Right atrium auricular region (tissue), 2 donors: ENCODE measurements around the gene TTC9C. TPM values are rescaled to one million over a fixed set of nuclear protein-coding genes. Genes with fewer than 3 reads are reported as not detected.

Source experiments
- DNase-seq: peaks from one replicate; pipeline ENCODE4 v3.0.0-alpha.2; 2019; ENCODE audit warnings: low spot score
- H3K27ac ChIP-seq, 2 donors: fragments of 200-600 bp; sonication (generic); 1 replicate in 1 of 2; 2 replicates in 1 of 2; pipeline ENCODE4 v1.5.1; 2016 to 2019
- H3K27me3 ChIP-seq, 2 donors: fragments of 200-600 bp; sonication (generic); one replicate each; pipeline versions ENCODE4 v1.5.1 to v1.6.0; 2017 to 2019
- H3K36me3 ChIP-seq: fragments of 200-600 bp; sonication (generic); one replicate; pipeline ENCODE4 v1.5.1; 2016
- H3K4me1 ChIP-seq, 2 donors: fragments of 200-600 bp; sonication (generic); one replicate each; pipeline versions ENCODE4 v1.5.1 to v1.6.0; 2017 to 2019
- H3K4me3 ChIP-seq, 2 donors: fragments of 200-600 bp; sonication (generic); 1 replicate in 1 of 2; 2 replicates in 1 of 2; pipeline ENCODE4 v1.5.1; 2017 to 2019; ENCODE audit warnings: mild to moderate bottlenecking in 1 of 2, moderate library complexity in 1 of 2
- H3K9me3 ChIP-seq, 2 donors: fragments of 200-600 bp; sonication (generic); one replicate each; pipeline ENCODE4 v1.5.1; 2019
- CTCF ChIP-seq, 2 donors: fragments of 200-600 bp; sonication (generic); IDR thresholded peaks; one replicate each; pipeline ENCODE4 v1.5.1; 2019; ENCODE audit warnings: antibody characterized with exemption in 2 of 2
- total RNA-seq, 2 donors: library from RNA; depleted of rRNA; stranded (reverse); fragments of >200 nt; gene quantifications; one replicate each; pipeline ENCODE4 v1.1.0, GENCODE V29; 2016

Gene TTC9C
- 10 to 100 TPM in 1 of 2 donors, 1 to 10 TPM in 1; 9.6 to 11.4 TPM for total RNA-seq

GRCh38 chr11:62728171-62728988 lies at the start of gene TTC9C:
Gene TTC9C (plus strand): TSS chr11:62728486. CDS start chr11:62728849, 363 bp downstream.
- Histone ChIP-seq H3K27ac (peak within 1 kb of the TSS; percentile 94 to 98), H3K27me3 (no peaks in the 10 kb centered on the region), H3K4me3 (peak within 1 kb of the TSS; percentile 76 to 82), H3K4me1 (peaks cover 0 to 54% of the 10 kb centered on the region in 2 donors), H3K9me3 (no peaks in the 10 kb centered on the region), H3K36me3 (peaks cover 18% of the 10 kb centered on the region)
- TF ChIP-seq CTCF (IDR thresholded peaks at IDR 0.05): no peak
- peak; percentile 93 for DNase-seq

GRCh38 chr11:62678770-62679696 lies 49.3 kb upstream of the TTC9C start, which contains the start of gene UBXN1:
Gene UBXN1 (minus strand): TSS chr11:62679073. CDS start chr11:62678923, 150 bp downstream.
- H3K27me3 ChIP-seq: no peaks in the 10 kb centered on the region
- peak within 1 kb of the TSS; percentile 80 to 88 for H3K27ac ChIP-seq
- no peak for TF ChIP-seq CTCF (IDR thresholded peaks at IDR 0.05)
- peaks cover 21% of the 10 kb centered on the region for H3K36me3 ChIP-seq
- peak within 1 kb of the TSS; percentile 82 to 95 for H3K4me3 ChIP-seq
- H3K9me3 ChIP-seq: no peaks in the 10 kb centered on the region
- DNase-seq: peak; percentile 96
- H3K4me1 ChIP-seq: peaks cover 0 to 23% of the 10 kb centered on the region in 2 donors

GRCh38 chr11:62680825-62681240 lies 47.5 kb upstream of the TTC9C start:
- H3K27me3 ChIP-seq: no peaks in the 10 kb centered on the region
- H3K27ac ChIP-seq: peak overlapping the region in 1 of 2 donors; percentile 27
- peaks cover 20% of the 10 kb centered on the region for H3K36me3 ChIP-seq
- DNase-seq: peak; percentile 70
- H3K9me3 ChIP-seq: no peaks in the 10 kb centered on the region
- no peak overlapping the region for H3K4me3 ChIP-seq
- TF ChIP-seq CTCF (IDR thresholded peaks at IDR 0.05): peak; percentile 36 to 70
- peaks cover 0 to 23% of the 10 kb centered on the region in 2 donors for H3K4me1 ChIP-seq

GRCh38 chr11:62682518-62682917 lies 45.8 kb upstream of the TTC9C start:
- Histone ChIP-seq H3K4me3 (no peak overlapping the region), H3K27me3 (no peaks in the 10 kb centered on the region), H3K36me3 (peaks cover 3% of the 10 kb centered on the region), H3K4me1 (peaks cover 0 to 18% of the 10 kb centered on the region in 2 donors), H3K27ac (no peak overlapping the region), H3K9me3 (no peaks in the 10 kb centered on the region)
- no peak for DNase-seq
- no peak for TF ChIP-seq CTCF (IDR thresholded peaks at IDR 0.05)

GRCh38 chr11:62687508-62688396 lies 40.5 kb upstream of the TTC9C start:
- TF ChIP-seq CTCF (IDR thresholded peaks at IDR 0.05): no peak
- peak overlapping the region; percentile 28 to 37 for H3K4me3 ChIP-seq
- peaks cover 0 to 25% of the 10 kb centered on the region in 2 donors for H3K4me1 ChIP-seq
- peak overlapping the region; percentile 7 to 55 for H3K27ac ChIP-seq
- H3K27me3 ChIP-seq: no peaks in the 10 kb centered on the region
- peaks cover 28% of the 10 kb centered on the region for H3K36me3 ChIP-seq
- no peaks in the 10 kb centered on the region for H3K9me3 ChIP-seq
- DNase-seq: no peak
